Fibroblast of villous mesenchyme (primary cell): ENCODE measurements around the gene PDXDC1. TPM values are rescaled to one million over a fixed set of nuclear protein-coding genes. Genes with fewer than 3 reads are reported as not detected.
"Not testable (repeated sequence)": the region's sequence is repeated elsewhere in the genome, so short reads cannot be mapped to it uniquely, and the experiment has no call there.

Source experiments
- DNase-seq: peaks from one replicate; pipeline ENCODE4 v3.0.0-alpha.2; 2010; ENCODE audit warnings: low read depth
- H3K4me3 ChIP-seq: 2 replicates; pipeline ENCODE4 v1.5.1; 2011; ENCODE audit warnings: low read depth, mild to moderate bottlenecking, low read length
- CTCF ChIP-seq: IDR thresholded peaks from 2 replicates; pipeline ENCODE4 v1.5.1; 2012; ENCODE audit warnings: low read depth, mild to moderate bottlenecking, low read length; ENCODE audit not compliant: insufficient read depth
- total RNA-seq: library from RNA; depleted of rRNA; stranded (reverse); fragments of >200 nt; gene quantifications from 2 replicates; pipeline ENCODE4 v1.2.3, GENCODE V29; 2012

The PDXDC1 gene
- total RNA-seq, 1 donor: 112 TPM

GRCh38 chr16:15134752-15135482, 160.1 kb downstream of the PDXDC1 start:
- not testable (repeated sequence) for DNase-seq, H3K4me3 ChIP-seq

GRCh38 chr16:15135483-15136360, 160.9 kb downstream of the PDXDC1 start:
- not testable (repeated sequence) for DNase-seq

GRCh38 chr16:15137514-15137913, 162.7 kb downstream of the PDXDC1 start:
- not testable (repeated sequence) for DNase-seq, H3K4me3 ChIP-seq

More at GRCh38 chr16:15135483-15136360, 160.9 kb downstream of the PDXDC1 start:
- H3K4me3 ChIP-seq: not testable (repeated sequence)

- not testable (repeated sequence) for H3K4me3 ChIP-seq, DNase-seq
Observed at GRCh38 chr16:15140444-15141365, 165.9 kb downstream of the PDXDC1 start.

GRCh38 chr16:15141586-15141985, 166.8 kb downstream of the PDXDC1 start:
- no peak for DNase-seq
- no peak overlapping the region for H3K4me3 ChIP-seq
- TF ChIP-seq CTCF: no peak

- not testable (repeated sequence) for H3K4me3 ChIP-seq, DNase-seq
Observed at GRCh38 chr16:15142107-15142890, 167.5 kb downstream of the PDXDC1 start.

- not testable (repeated sequence) for DNase-seq
Observed at GRCh38 chr16:15142891-15143600, 168.2 kb downstream of the PDXDC1 start.

GRCh38 chr16:15143601-15144091, 168.8 kb downstream of the PDXDC1 start:
- not testable (repeated sequence) for DNase-seq
- H3K4me3 ChIP-seq: peak overlapping the region; percentile 25

More at GRCh38 chr16:15142891-15143600, 168.2 kb downstream of the PDXDC1 start:
- H3K4me3 ChIP-seq: not testable (repeated sequence)

- DNase-seq: peak; percentile 69
- H3K4me3 ChIP-seq: peak overlapping the region; percentile 25
Observed at GRCh38 chr16:15144092-15144631, 169.3 kb downstream of the PDXDC1 start.

GRCh38 chr16:15144781-15145417, 170.1 kb downstream of the PDXDC1 start:
- DNase-seq, H3K4me3 ChIP-seq: not testable (repeated sequence)

GRCh38 chr16:15145418-15146263, 170.8 kb downstream of the PDXDC1 start:
- DNase-seq: peak; percentile 41
- H3K4me3 ChIP-seq: not testable (repeated sequence)

- not testable (repeated sequence) for H3K4me3 ChIP-seq, DNase-seq
Observed at GRCh38 chr16:15146264-15146662, 171.4 kb downstream of the PDXDC1 start.

- not testable (repeated sequence) for DNase-seq
Observed at GRCh38 chr16:15148831-15149230, 174.0 kb downstream of the PDXDC1 start.

GRCh38 chr16:15149260-15149659, 174.4 kb downstream of the PDXDC1 start:
- not testable (repeated sequence) for H3K4me3 ChIP-seq, DNase-seq

More at GRCh38 chr16:15148831-15149230, 174.0 kb downstream of the PDXDC1 start:
- not testable (repeated sequence) for H3K4me3 ChIP-seq
